Endothelial cell of hepatic sinusoid (primary cell): Measurements from ENCODE around the gene VTI1A.
"Not testable (repeated sequence)": the region's sequence is repeated elsewhere in the genome, so short reads cannot be mapped to it uniquely, and the experiment has no call there.

ENCODE experiments used
- in situ Hi-C: cut with HindIII; loops from 2 replicates; pipeline ENCODE4 v1.10.0; 2017; ENCODE audit warnings: low sequenced_read_pairs

VTI1A gene

GRCh38 chr10:112448888-112449287 lies 1.9 kb downstream of the VTI1A start:
- in situ Hi-C loops, result no loop called here

GRCh38 chr10:112454910-112455779 lies 8.1 kb downstream of the VTI1A start:
- in situ Hi-C loops, result no loop called here

- in situ Hi-C loops, result no loop called here
Observed at GRCh38 chr10:112456533-112456932, 9.5 kb downstream of the VTI1A start.

- in situ Hi-C loops, result no loop called here
Observed at GRCh38 chr10:112460366-112460765, 13.4 kb downstream of the VTI1A start.

GRCh38 chr10:112461029-112461887 lies 14.2 kb downstream of the VTI1A start:
- in situ Hi-C loops, result no loop called here

- in situ Hi-C loops, result not testable (repeated sequence)
Observed at GRCh38 chr10:112464074-112464473, 17.1 kb downstream of the VTI1A start.

GRCh38 chr10:112465299-112465883 lies 18.4 kb downstream of the VTI1A start:
- in situ Hi-C loops, result no loop called here

- in situ Hi-C loops, result no loop called here
Observed at GRCh38 chr10:112466802-112467201, 19.8 kb downstream of the VTI1A start.

GRCh38 chr10:112467541-112468075 lies 20.6 kb downstream of the VTI1A start:
- in situ Hi-C loops, result no loop called here

- in situ Hi-C loops, result loop anchor here (10.0 kb wide), 1 partner anchor 643 kb away; no protein-coding TSS in a partner anchor
Observed at GRCh38 chr10:112471878-112472487, 25.0 kb downstream of the VTI1A start.

GRCh38 chr10:112475575-112476218 lies 28.7 kb downstream of the VTI1A start:
- in situ Hi-C loops, result loop anchor here (10.0 kb wide), 1 partner anchor 639 kb away; no protein-coding TSS in a partner anchor

GRCh38 chr10:112481602-112482001 lies 34.6 kb downstream of the VTI1A start:
- in situ Hi-C loops, result no loop called here

GRCh38 chr10:112484399-112484798 lies 37.4 kb downstream of the VTI1A start:
- in situ Hi-C loops, result no loop called here

- in situ Hi-C loops, result no loop called here
Observed at GRCh38 chr10:112487964-112488363, 40.9 kb downstream of the VTI1A start.

GRCh38 chr10:112490545-112490944 lies 43.5 kb downstream of the VTI1A start:
- in situ Hi-C loops, result no loop called here

GRCh38 chr10:112491144-112491543 lies 44.1 kb downstream of the VTI1A start:
- in situ Hi-C loops, result no loop called here

GRCh38 chr10:112492736-112493135 lies 45.7 kb downstream of the VTI1A start:
- in situ Hi-C loops, result no loop called here

- in situ Hi-C loops, result no loop called here
Observed at GRCh38 chr10:112497347-112497950, 50.4 kb downstream of the VTI1A start.

- in situ Hi-C loops, result no loop called here
Observed at GRCh38 chr10:112498806-112499205, 51.8 kb downstream of the VTI1A start.

- in situ Hi-C loops, result not testable (repeated sequence)
Observed at GRCh38 chr10:112499985-112500384, 53.0 kb downstream of the VTI1A start.
